Panc1 (cell line): ENCODE data around the gene CREB5. TPM values are rescaled to one million over a fixed set of nuclear protein-coding genes. Genes with fewer than 3 reads are reported as not detected.

Source experiments
- ATAC-seq: fragments of 200-7000 bp; cut with Tn5 transposase; 2 replicates; pipeline ENCODE4 v1.9.1; 2020; ENCODE audit warnings: mild to moderate bottlenecking, moderate library complexity
- BruUV-seq: library from RNA; stranded (reverse); fragments of 400-500 nt; replicated peaks from 2 replicates; lab custom pipeline; 2021; lab: Mats Ljungman, UMichigan
- CTCF ChIA-PET: fragments of 300-600 bp; sonication (Branson Sonifier 250); formaldehyde crosslinking; loops from one replicate; lab custom pipeline; 2022; ENCODE audit warnings: antibody characterized with exemption; lab: Charles Lee
- POLR2A ChIA-PET: fragments of 300-600 bp; sonication (Branson Sonifier 250); formaldehyde crosslinking; loops from one replicate; lab custom pipeline; 2022; ENCODE audit warnings: antibody characterized with exemption; lab: Charles Lee
- DNase-seq: peaks from one replicate; pipeline ENCODE4 v3.0.0-alpha.2; 2010; ENCODE audit warnings: low read depth, low spot score
- H3K27ac ChIP-seq: 2 replicates; pipeline ENCODE4 v1.5.1; 2011; ENCODE audit warnings: mild to moderate bottlenecking, low read length, inconsistent platforms
- H3K27me3 ChIP-seq: fragments of 200-500 bp; sonication (Bioruptor generic); 2 replicates; pipeline ENCODE4 v1.6.0; 2014; ENCODE audit warnings: low read length, inconsistent platforms; ENCODE audit not compliant: control insufficient read depth, insufficient read depth
- H3K36me3 ChIP-seq: fragments of 200-500 bp; sonication (Bioruptor generic); 2 replicates; pipeline ENCODE4 v1.5.1; 2014; ENCODE audit warnings: inconsistent platforms, mild to moderate bottlenecking, low read length, moderate library complexity; ENCODE audit not compliant: control insufficient read depth, insufficient read depth
- H3K4me1 ChIP-seq: 2 replicates; pipeline ENCODE4 v1.5.1; 2011; ENCODE audit warnings: inconsistent platforms, mild to moderate bottlenecking, low read length, moderate library complexity; ENCODE audit not compliant: control insufficient read depth, insufficient read depth
- H3K4me3 ChIP-seq, 2 experiments: 2 replicates each; pipeline ENCODE4 v1.5.1; 2011 to 2012; ENCODE audit warnings: low read depth in 2 of 2, low read length in 2 of 2, mild to moderate bottlenecking in 2 of 2, inconsistent platforms in 1 of 2, moderate library complexity in 1 of 2
- H3K9me3 ChIP-seq: fragments of 200-500 bp; sonication (Bioruptor generic); 2 replicates; pipeline ENCODE4 v1.5.1; 2014; ENCODE audit warnings: low read depth, mild to moderate bottlenecking, inconsistent platforms, low read length, moderate library complexity; ENCODE audit not compliant: control insufficient read depth, insufficient read depth
- POLR2AphosphoS5 ChIP-seq: IDR thresholded peaks from 2 replicates; pipeline ENCODE4 v1.6.1; 2012; ENCODE audit warnings: mild to moderate bottlenecking, low read depth, low read length, moderate library complexity
- REST ChIP-seq, 2 experiments: IDR thresholded peaks; 2 replicates each; pipeline ENCODE4 v1.6.1; 2011 to 2012; ENCODE audit warnings: low read depth in 2 of 2, control low read depth in 1 of 2, low read length in 1 of 2, mild to moderate bottlenecking in 1 of 2, moderate library complexity in 1 of 2; ENCODE audit not compliant: insufficient read depth in 1 of 2
- SIN3A ChIP-seq: IDR thresholded peaks from 2 replicates; pipeline ENCODE4 v1.6.1; 2012; ENCODE audit warnings: low read depth, mild to moderate bottlenecking, low read length, moderate library complexity, borderline replicate concordance; ENCODE audit not compliant: insufficient read depth
- TCF7L2 ChIP-seq: IDR thresholded peaks from 2 replicates; pipeline ENCODE4 v1.6.1; 2011; ENCODE audit warnings: mild to moderate bottlenecking, low read depth, low read length, inconsistent platforms
- in situ Hi-C: cut with HindIII; loops from 2 replicates; pipeline ENCODE4 v1.10.0; 2016; ENCODE audit warnings: low sequenced_read_pairs, low pct_unique_long_range_greater_than_20kb
- intact Hi-C: fragments of 100-400 bp; cut with micrococcal nuclease; formaldehyde crosslinking; loops from one replicate; pipeline ENCODE4 v1.10.0; 2022; ENCODE audit not compliant: unreplicated experiment
- total RNA-seq: library from RNA; stranded (reverse); gene quantifications from one replicate; pipeline ENCODE4 v1.2.1, GENCODE V29; 2021; ENCODE audit not compliant: unreplicated experiment
- TF ChIP-seq, protein P1 (sequence below): fragments of 450-650 bp; IDR thresholded peaks from 2 replicates; pipeline ENCODE4 v1.5.1; 2017; ENCODE audit warnings: mild to moderate bottlenecking

CREB5 gene
- total RNA-seq, 1 experiment from 2014 or later, result 3.1 TPM

GRCh38 chr7:28458732-28459131 is 46.4 kb downstream of the CREB5 start:
- peaks cover 15% of the 10 kb centered on the region for H3K27me3 ChIP-seq
- DNase-seq (no peak), ATAC-seq (0 out of 2 replicates have a peak, but pooled peaks have one; percentile 38)
- BruUV-seq, result no TSS peak
- CTCF ChIA-PET, result no interaction called here
- POLR2A ChIA-PET, result no interaction called here
- H3K4me1 ChIP-seq, result no peaks in the 10 kb centered on the region
- no peak overlapping the region for H3K27ac ChIP-seq
- H3K9me3 ChIP-seq, result no peaks in the 10 kb centered on the region
- in situ Hi-C loops, result no loop called here
- intact Hi-C loops, result no loop called here
- H3K4me3 ChIP-seq, result no peak overlapping the region
- TF ChIP-seq TCF7L2, result no peak
- TF ChIP-seq, protein P1, sequence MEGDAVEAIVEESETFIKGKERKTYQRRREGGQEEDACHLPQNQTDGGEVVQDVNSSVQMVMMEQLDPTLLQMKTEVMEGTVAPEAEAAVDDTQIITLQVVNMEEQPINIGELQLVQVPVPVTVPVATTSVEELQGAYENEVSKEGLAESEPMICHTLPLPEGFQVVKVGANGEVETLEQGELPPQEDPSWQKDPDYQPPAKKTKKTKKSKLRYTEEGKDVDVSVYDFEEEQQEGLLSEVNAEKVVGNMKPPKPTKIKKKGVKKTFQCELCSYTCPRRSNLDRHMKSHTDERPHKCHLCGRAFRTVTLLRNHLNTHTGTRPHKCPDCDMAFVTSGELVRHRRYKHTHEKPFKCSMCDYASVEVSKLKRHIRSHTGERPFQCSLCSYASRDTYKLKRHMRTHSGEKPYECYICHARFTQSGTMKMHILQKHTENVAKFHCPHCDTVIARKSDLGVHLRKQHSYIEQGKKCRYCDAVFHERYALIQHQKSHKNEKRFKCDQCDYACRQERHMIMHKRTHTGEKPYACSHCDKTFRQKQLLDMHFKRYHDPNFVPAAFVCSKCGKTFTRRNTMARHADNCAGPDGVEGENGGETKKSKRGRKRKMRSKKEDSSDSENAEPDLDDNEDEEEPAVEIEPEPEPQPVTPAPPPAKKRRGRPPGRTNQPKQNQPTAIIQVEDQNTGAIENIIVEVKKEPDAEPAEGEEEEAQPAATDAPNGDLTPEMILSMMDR, result peak; percentile 33
- TF ChIP-seq SIN3A, result no peak
- H3K36me3 ChIP-seq, result no peaks in the 10 kb centered on the region

GRCh38 chr7:28459306-28459705 is 47.0 kb downstream of the CREB5 start:
- in situ Hi-C loops, result no loop called here

More at GRCh38 chr7:28459306-28459705, 47.0 kb downstream of the CREB5 start:
- intact Hi-C loops, result no loop called here
- ChIA-PET CTCF (no interaction called here), POLR2A (no interaction called here)
- Histone ChIP-seq H3K27me3 (peaks cover 19% of the 10 kb centered on the region), H3K27ac (no peak overlapping the region), H3K4me3 (no peak overlapping the region), H3K36me3 (no peaks in the 10 kb centered on the region), H3K4me1 (no peaks in the 10 kb centered on the region), H3K9me3 (no peaks in the 10 kb centered on the region)
- no peak for DNase-seq
- BruUV-seq, result no TSS peak
- TF ChIP-seq SIN3A (no peak), TCF7L2 (no peak), POLR2AphosphoS5 (no peak), REST (IDR thresholded peaks at IDR 0.05; ENCODE audit: insufficient read depth in 1 of 2, low read depth in 2 of 2, low read length in 1 of 2) (no peak)
- TF ChIP-seq, protein P1, result no peak
- no peak for ATAC-seq
